ENCODE data around the gene ZDBF2.
"Not testable (repeated sequence)": the region's sequence is repeated elsewhere in the genome, so short reads cannot be mapped to it uniquely, and the experiment has no call there.

The ZDBF2 gene

DNA sequence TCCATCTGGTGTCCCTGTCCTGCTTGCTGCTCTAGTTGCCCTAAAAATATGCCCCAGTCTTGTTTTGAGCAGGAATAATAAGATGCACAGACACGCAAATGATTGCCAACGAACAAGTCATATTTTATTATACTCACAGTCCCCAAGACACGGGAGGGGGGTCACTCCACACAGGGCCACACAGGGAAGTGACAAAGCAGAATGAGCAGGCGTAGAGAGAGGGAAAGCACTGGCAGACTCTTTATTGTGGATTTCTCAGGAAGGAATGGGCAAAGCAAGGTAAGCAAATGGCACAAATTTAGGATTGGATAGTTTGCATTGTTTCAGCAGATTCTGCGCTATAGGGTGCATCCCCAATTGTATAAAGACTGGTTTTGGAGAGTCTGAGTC lies 20.7 kb upstream of the ZDBF2 start:
- H3K4me3 Mint-ChIP-seq = no peak overlapping the region
- H3K27me3 Mint-ChIP-seq = peaks cover 70% of the 10 kb centered on the region
- peaks cover 4% of the 10 kb centered on the region for H3K4me1 Mint-ChIP-seq (ENCODE audit: low read depth)
- no peaks in the 10 kb centered on the region for H3K36me3 Mint-ChIP-seq (ENCODE audit: low read depth)
- H3K27ac Mint-ChIP-seq = no peak overlapping the region
- H3K9me3 Mint-ChIP-seq = peaks cover 3% of the 10 kb centered on the region

DNA sequence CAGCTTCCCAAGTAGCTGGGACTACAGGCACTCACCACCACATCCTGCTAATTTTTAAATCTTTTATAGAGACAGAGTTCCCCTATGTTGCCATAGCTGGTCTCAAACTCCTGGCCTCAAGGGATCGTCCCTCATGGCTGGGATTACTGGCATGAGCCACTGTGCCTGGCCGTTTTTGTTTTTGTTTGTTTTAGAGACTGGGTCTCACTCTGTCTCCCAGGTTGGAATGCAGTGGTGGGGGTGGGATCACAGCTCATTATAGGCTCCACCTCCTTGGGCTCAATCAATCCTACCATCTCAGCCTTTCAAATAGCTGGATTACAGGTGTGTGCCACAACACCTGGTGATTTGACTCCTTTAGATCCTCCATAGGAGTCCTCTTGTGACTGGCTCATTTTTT lies 19.5 kb upstream of the ZDBF2 start:
- peaks cover 3% of the 10 kb centered on the region for H3K9me3 Mint-ChIP-seq
- peaks cover 3% of the 10 kb centered on the region for H3K4me1 Mint-ChIP-seq (ENCODE audit: low read depth)
- no peaks in the 10 kb centered on the region for H3K36me3 Mint-ChIP-seq (ENCODE audit: low read depth)
- H3K27ac Mint-ChIP-seq = no peak overlapping the region
- no peak overlapping the region for H3K4me3 Mint-ChIP-seq
- peaks cover 68% of the 10 kb centered on the region for H3K27me3 Mint-ChIP-seq

DNA sequence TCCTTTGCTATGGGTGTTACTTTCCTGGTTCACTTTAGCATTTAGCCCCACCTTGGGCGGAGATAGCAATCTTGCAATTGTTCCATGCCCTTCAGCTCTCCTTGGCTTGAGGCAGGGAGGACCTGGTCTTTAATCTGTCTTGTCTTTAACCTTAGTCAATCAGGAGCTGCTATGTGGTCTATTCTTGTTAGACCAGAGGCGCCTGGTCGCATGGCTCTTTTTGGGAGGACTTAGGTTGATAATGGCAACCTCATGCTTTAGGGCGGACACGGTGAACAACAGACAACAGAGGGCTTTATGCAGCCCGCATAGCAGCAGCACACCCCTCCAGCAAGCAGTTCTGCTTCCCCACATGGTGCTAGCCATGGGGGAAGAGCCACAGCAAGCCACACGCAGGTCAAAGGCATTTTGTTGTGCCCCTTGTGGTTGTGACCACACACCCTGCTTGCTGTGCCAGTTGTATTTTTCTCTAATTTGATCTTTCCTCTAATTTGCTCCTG lies 17.7 kb upstream of the ZDBF2 start:
- H3K4me3 Mint-ChIP-seq = no peak overlapping the region
- H3K9me3 Mint-ChIP-seq = no peaks in the 10 kb centered on the region
- H3K27ac Mint-ChIP-seq = no peak overlapping the region
- no peaks in the 10 kb centered on the region for H3K4me1 Mint-ChIP-seq (ENCODE audit: low read depth)
- H3K36me3 Mint-ChIP-seq (ENCODE audit: low read depth) = no peaks in the 10 kb centered on the region
- peaks cover 70% of the 10 kb centered on the region for H3K27me3 Mint-ChIP-seq

DNA sequence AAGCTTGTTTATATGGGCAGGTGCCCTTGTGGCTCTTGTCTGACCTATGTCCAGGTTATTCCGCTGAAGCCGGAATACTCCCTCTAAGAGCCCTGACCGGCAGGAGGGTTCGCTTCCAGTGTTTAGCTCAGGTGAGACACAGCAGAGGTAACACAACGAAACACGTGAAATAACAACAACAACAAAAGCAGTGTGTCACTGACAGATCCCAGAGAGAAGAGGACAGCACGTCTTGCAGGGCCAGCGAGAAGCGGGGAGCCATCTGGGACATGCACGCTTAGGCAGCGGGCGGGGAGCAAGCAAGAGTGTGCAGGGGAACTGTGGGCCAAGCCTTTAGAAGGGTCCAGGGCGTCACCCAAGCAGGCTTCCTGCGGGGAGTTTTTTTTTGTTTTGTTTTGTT lies 17.1 kb upstream of the ZDBF2 start:
- H3K36me3 Mint-ChIP-seq (ENCODE audit: low read depth) = no peaks in the 10 kb centered on the region
- no peaks in the 10 kb centered on the region for H3K9me3 Mint-ChIP-seq
- H3K27me3 Mint-ChIP-seq = peaks cover 68% of the 10 kb centered on the region
- H3K4me3 Mint-ChIP-seq = no peak overlapping the region
- no peak overlapping the region for H3K27ac Mint-ChIP-seq
- no peaks in the 10 kb centered on the region for H3K4me1 Mint-ChIP-seq (ENCODE audit: low read depth)

GRCh38 chr2:206257861-206258260 lies 16.6 kb upstream of the ZDBF2 start:
- no peaks in the 10 kb centered on the region for H3K36me3 Mint-ChIP-seq (ENCODE audit: low read depth)
- H3K27ac Mint-ChIP-seq = no peak overlapping the region
- H3K27me3 Mint-ChIP-seq = peaks cover 68% of the 10 kb centered on the region
- no peaks in the 10 kb centered on the region for H3K9me3 Mint-ChIP-seq
- H3K4me3 Mint-ChIP-seq = no peak overlapping the region
- no peaks in the 10 kb centered on the region for H3K4me1 Mint-ChIP-seq (ENCODE audit: low read depth)

- peaks cover 67% of the 10 kb centered on the region for H3K27me3 Mint-ChIP-seq
- H3K4me1 Mint-ChIP-seq (ENCODE audit: low read depth); H3K36me3 Mint-ChIP-seq (ENCODE audit: low read depth): not testable (repeated sequence)
Measured at GRCh38 chr2:206258615-206259014, 15.8 kb upstream of the ZDBF2 start.

GRCh38 chr2:206259376-206260187 lies 14.9 kb upstream of the ZDBF2 start:
- Mint-ChIP-seq H3K27ac (no peak overlapping the region), H3K9me3 (no peaks in the 10 kb centered on the region), H3K27me3 (peaks cover 69% of the 10 kb centered on the region), H3K36me3 (ENCODE audit: low read depth) (no peaks in the 10 kb centered on the region), H3K4me3 (no peak overlapping the region), H3K4me1 (ENCODE audit: low read depth) (no peaks in the 10 kb centered on the region)

More at GRCh38 chr2:206258615-206259014, 15.8 kb upstream of the ZDBF2 start:
- H3K9me3 Mint-ChIP-seq, H3K27ac Mint-ChIP-seq, H3K4me3 Mint-ChIP-seq: not testable (repeated sequence)

GRCh38 chr2:206260188-206261012 lies 14.1 kb upstream of the ZDBF2 start:
- peaks cover 71% of the 10 kb centered on the region for H3K27me3 Mint-ChIP-seq
- no peak overlapping the region for H3K4me3 Mint-ChIP-seq
- no peaks in the 10 kb centered on the region for H3K9me3 Mint-ChIP-seq
- H3K4me1 Mint-ChIP-seq (ENCODE audit: low read depth) = no peaks in the 10 kb centered on the region
- no peaks in the 10 kb centered on the region for H3K36me3 Mint-ChIP-seq (ENCODE audit: low read depth)
- no peak overlapping the region for H3K27ac Mint-ChIP-seq

- no peaks in the 10 kb centered on the region for H3K9me3 Mint-ChIP-seq
- H3K4me3 Mint-ChIP-seq = no peak overlapping the region
- H3K27me3 Mint-ChIP-seq = peaks cover 82% of the 10 kb centered on the region
- H3K27ac Mint-ChIP-seq = no peak overlapping the region
- H3K4me1 Mint-ChIP-seq (ENCODE audit: low read depth) = no peaks in the 10 kb centered on the region
- no peaks in the 10 kb centered on the region for H3K36me3 Mint-ChIP-seq (ENCODE audit: low read depth)
Measured at GRCh38 chr2:206263959-206264603, 10.4 kb upstream of the ZDBF2 start.

GRCh38 chr2:206266130-206267125 lies 8.0 kb upstream of the ZDBF2 start:
- Mint-ChIP-seq H3K36me3 (ENCODE audit: low read depth) (no peaks in the 10 kb centered on the region), H3K4me1 (ENCODE audit: low read depth) (no peaks in the 10 kb centered on the region), H3K27ac (no peak overlapping the region), H3K27me3 (peaks cover 78% of the 10 kb centered on the region), H3K4me3 (no peak overlapping the region), H3K9me3 (no peaks in the 10 kb centered on the region)

GRCh38 chr2:206267567-206267966 lies 6.9 kb upstream of the ZDBF2 start:
- no peaks in the 10 kb centered on the region for H3K9me3 Mint-ChIP-seq
- H3K27me3 Mint-ChIP-seq = peaks cover 81% of the 10 kb centered on the region
- no peak overlapping the region for H3K27ac Mint-ChIP-seq
- H3K36me3 Mint-ChIP-seq (ENCODE audit: low read depth) = no peaks in the 10 kb centered on the region
- no peak overlapping the region for H3K4me3 Mint-ChIP-seq
- no peaks in the 10 kb centered on the region for H3K4me1 Mint-ChIP-seq (ENCODE audit: low read depth)

DNA sequence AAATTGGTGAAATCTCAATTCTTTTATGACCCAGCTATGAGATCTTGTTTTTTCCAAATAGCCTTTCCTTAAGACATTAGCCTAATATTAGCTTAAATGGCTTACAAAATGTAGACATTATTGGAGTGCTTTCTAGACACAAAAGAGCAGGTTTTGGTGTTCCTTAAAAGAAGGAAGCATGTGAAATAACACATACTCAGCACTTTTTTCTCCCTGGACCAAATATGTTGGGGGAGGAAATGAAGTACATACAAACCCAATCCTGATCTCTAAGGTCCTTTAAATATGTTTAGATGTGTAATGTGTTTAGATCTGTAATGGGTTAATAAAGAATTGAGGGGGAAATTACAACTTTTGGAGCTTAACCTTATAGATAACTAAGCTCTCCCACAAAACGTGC lies 3.4 kb upstream of the ZDBF2 start:
- Mint-ChIP-seq H3K9me3 (no peaks in the 10 kb centered on the region), H3K36me3 (ENCODE audit: low read depth) (no peaks in the 10 kb centered on the region), H3K27me3 (peaks cover 75% of the 10 kb centered on the region), H3K27ac (no peak overlapping the region), H3K4me1 (ENCODE audit: low read depth) (peaks cover 20% of the 10 kb centered on the region), H3K4me3 (no peak overlapping the region)

DNA sequence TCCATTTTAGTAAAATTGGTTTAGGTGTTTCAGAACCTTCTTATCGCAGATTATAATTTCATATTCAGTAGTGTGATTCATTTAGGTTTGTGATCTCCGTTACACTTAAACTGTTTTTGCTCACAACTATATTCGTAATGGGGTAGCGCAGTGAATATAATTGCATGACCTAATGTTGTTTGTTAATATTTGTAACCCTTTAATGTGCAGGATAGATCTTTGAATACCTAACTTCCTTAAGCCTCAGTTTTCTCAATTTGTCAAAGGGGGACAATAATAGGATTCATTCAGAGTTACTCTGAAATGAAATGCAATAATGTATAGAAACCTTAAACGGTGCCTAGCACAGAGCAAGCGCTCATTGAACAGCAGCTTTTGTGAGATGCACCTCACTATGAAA lies 558 bp upstream of the ZDBF2 start:
- Mint-ChIP-seq H3K27ac (peak overlapping the region; percentile 17), H3K27me3 (peaks cover 70% of the 10 kb centered on the region), H3K9me3 (no peaks in the 10 kb centered on the region), H3K4me3 (peak overlapping the region; percentile 68), H3K4me1 (ENCODE audit: low read depth) (peaks cover 23% of the 10 kb centered on the region), H3K36me3 (ENCODE audit: low read depth) (no peaks in the 10 kb centered on the region)
